SJSA1 (cell line): ENCODE data around the gene SNRPA1. TPM values are rescaled to one million over a fixed set of nuclear protein-coding genes. Genes with fewer than 3 reads are reported as not detected.

Experiments used
- DNase-seq, 2 experiments: peaks; one replicate each; pipeline ENCODE4 v3.0.0-alpha.2; 2015 to 2020; ENCODE audit warnings: low spot score in 2 of 2, low read depth in 1 of 2
- H3K27ac ChIP-seq: fragments of 250-450 bp; sonication (Bioruptor Pico); 2 replicates; pipeline ENCODE4 v1.5.1; 2020; ENCODE audit warnings: mild to moderate bottlenecking, moderate library complexity
- H3K27me3 ChIP-seq: fragments of 250-450 bp; sonication (Bioruptor Pico); replicated peaks from 2 replicates; pipeline ENCODE4 v1.5.1; 2020; ENCODE audit warnings: mild to moderate bottlenecking, moderate library complexity
- H3K36me3 ChIP-seq: fragments of 250-450 bp; sonication (Bioruptor Pico); 2 replicates; pipeline ENCODE4 v1.5.1; 2020; ENCODE audit warnings: mild to moderate bottlenecking
- H3K4me1 ChIP-seq: fragments of 250-450 bp; sonication (Bioruptor Pico); replicated peaks from 2 replicates; pipeline ENCODE4 v1.6.1; 2021; ENCODE audit warnings: mild to moderate bottlenecking
- H3K4me3 ChIP-seq: fragments of 250-450 bp; sonication (Bioruptor Pico); 2 replicates; pipeline ENCODE4 v1.5.1; 2020; ENCODE audit warnings: mild to moderate bottlenecking
- H3K9me3 ChIP-seq: fragments of 250-450 bp; sonication (Bioruptor Pico); replicated peaks from 2 replicates; pipeline ENCODE4 v1.5.1; 2020; ENCODE audit warnings: mild to moderate bottlenecking
- total RNA-seq: library from RNA; depleted of rRNA; stranded (reverse); fragments of >200 nt; shearing (Covaris generic); gene quantifications from 2 replicates; pipeline ENCODE4 v1.2.3, GENCODE V29; 2014

Gene SNRPA1
- total RNA-seq, 1 experiment from 2014 or later, result 76.3 TPM

DNA sequence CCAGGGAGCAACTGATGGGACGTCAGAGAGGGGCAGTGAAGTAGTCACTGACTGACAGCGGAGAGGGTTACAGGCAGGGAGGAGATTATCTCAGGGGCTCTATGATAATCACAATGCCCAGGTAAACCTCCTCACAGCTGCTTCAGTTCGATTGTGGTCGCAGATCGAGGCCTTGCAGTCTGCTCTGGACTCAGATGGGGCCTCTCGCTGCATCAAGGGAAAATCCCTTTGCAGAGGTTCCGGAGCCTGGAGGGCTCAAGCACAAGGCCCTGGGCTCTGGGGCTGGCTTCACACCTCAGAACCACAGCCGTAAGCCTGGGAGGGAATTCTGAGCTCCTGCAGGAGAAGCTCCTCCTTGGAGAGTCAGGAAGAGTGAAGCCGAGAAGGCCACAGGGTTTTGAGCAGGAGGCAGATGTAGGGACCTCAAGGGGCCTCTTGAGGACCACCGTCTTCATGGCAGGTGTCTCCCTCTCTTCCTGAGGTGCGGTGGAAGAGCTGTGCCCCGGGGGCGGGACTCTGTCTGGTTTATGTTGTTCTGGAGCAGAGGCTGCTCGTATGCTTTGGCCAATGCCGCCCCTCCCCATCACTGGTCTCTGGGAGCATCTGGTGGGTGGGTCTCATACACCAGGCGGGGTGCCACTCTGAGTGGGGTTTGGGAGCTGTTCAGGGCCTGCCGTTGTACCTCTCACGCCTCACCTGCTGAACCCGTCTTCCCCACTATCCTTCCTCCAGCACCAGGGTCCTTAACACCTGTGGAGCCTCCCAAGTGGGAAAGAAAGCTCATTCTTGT is 19.5 kb upstream of the SNRPA1 start:
- H3K4me1 ChIP-seq, result no peaks in the 10 kb centered on the region
- H3K9me3 ChIP-seq, result no peaks in the 10 kb centered on the region
- no peaks in the 10 kb centered on the region for H3K36me3 ChIP-seq
- no peak overlapping the region for H3K4me3 ChIP-seq
- DNase-seq, result no peak
- H3K27me3 ChIP-seq, result peaks cover 5% of the 10 kb centered on the region; the same call in 1 of the 2 replicates
- H3K27ac ChIP-seq, result no peak overlapping the region

GRCh38 chr15:101313041-101313761 is 18.2 kb upstream of the SNRPA1 start:
- no peak for DNase-seq
- Histone ChIP-seq H3K4me3 (no peak overlapping the region), H3K9me3 (no peaks in the 10 kb centered on the region), H3K36me3 (no peaks in the 10 kb centered on the region), H3K4me1 (no peaks in the 10 kb centered on the region), H3K27me3 (no peaks in the 10 kb centered on the region), H3K27ac (no peak overlapping the region)

DNA sequence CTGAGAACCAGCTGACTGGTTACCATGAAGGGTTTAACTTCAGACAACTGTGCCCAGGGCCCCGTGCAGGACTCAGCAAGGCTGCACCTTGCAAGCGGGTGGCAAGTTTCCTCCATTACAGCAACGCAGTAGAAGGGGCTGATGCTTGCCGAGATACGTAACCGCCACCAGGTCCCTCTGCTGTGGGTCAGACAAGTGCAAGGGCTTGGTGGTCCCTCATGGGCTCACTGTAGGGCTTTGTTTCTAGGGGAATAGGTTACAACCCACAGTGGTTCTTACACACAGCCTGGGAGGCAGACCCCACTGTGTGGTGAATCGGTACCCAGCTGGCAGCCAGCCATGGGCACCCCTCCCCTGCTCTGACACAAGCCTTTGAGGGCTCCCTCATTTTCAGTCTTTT is 15.5 kb upstream of the SNRPA1 start:
- no peaks in the 10 kb centered on the region for H3K36me3 ChIP-seq
- no peaks in the 10 kb centered on the region for H3K27me3 ChIP-seq
- no peak overlapping the region for H3K27ac ChIP-seq
- no peaks in the 10 kb centered on the region for H3K4me1 ChIP-seq
- peak in 1 of 2 experiments; percentile 34 for DNase-seq
- H3K4me3 ChIP-seq, result no peak overlapping the region
- H3K9me3 ChIP-seq, result no peaks in the 10 kb centered on the region

GRCh38 chr15:101310161-101310480 is 15.1 kb upstream of the SNRPA1 start:
- no peaks in the 10 kb centered on the region for H3K9me3 ChIP-seq
- DNase-seq, result peak in 1 of 2 experiments; percentile 30
- H3K4me1 ChIP-seq, result no peaks in the 10 kb centered on the region
- no peaks in the 10 kb centered on the region for H3K36me3 ChIP-seq
- no peak overlapping the region for H3K4me3 ChIP-seq
- no peak overlapping the region for H3K27ac ChIP-seq
- no peaks in the 10 kb centered on the region for H3K27me3 ChIP-seq

GRCh38 chr15:101309436-101310160 is 14.6 kb upstream of the SNRPA1 start:
- no peaks in the 10 kb centered on the region for H3K9me3 ChIP-seq
- H3K27me3 ChIP-seq, result no peaks in the 10 kb centered on the region
- no peak overlapping the region for H3K4me3 ChIP-seq
- H3K36me3 ChIP-seq, result no peaks in the 10 kb centered on the region
- no peak overlapping the region for H3K27ac ChIP-seq
- peak in 1 of 2 experiments; percentile 34 for DNase-seq
- H3K4me1 ChIP-seq, result no peaks in the 10 kb centered on the region

DNA sequence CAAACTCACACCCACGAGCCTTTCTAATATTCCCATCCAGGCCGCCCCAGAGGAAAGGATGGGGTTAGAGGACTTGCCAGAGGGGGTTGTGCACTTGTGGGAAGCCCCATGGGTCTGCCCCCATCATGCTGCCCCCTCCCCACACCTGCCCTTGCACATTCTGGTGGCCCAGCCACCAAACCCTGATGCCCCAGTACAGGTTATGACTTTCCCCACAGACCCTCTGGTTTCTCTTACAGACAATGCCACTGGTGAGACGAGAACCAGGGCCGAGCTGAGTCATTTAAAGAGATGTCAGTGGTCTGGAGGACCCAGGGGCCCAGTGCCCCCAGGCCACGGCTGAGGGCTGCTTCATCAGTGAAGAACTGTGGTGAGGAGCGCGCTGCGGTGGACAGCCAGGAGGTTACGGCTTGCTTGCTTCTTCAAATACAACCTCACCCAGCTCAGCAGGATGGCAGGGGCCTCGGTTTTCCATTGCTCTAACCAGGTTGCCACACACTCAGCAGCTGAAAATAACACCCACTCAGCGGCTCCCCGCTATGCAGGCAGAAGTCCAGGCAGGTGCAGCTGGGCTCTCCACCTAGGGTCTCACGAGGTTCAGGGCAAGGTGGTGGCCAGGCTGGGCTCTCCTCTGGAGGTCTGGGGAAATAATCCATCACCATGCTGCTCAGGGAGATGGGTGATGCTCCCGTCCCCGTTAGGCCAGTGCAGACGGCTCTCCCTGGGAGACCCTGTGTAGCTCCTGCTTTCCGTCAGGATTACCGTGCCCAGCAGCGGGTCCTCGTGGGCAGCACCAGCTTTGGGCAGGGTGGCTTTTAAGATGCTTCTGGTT is 13.8 kb upstream of the SNRPA1 start:
- Histone ChIP-seq H3K9me3 (no peaks in the 10 kb centered on the region), H3K4me3 (no peak overlapping the region), H3K27ac (no peak overlapping the region), H3K27me3 (no peaks in the 10 kb centered on the region), H3K36me3 (no peaks in the 10 kb centered on the region), H3K4me1 (no peaks in the 10 kb centered on the region)
- peak in 1 of 2 experiments; percentile 28 for DNase-seq

DNA sequence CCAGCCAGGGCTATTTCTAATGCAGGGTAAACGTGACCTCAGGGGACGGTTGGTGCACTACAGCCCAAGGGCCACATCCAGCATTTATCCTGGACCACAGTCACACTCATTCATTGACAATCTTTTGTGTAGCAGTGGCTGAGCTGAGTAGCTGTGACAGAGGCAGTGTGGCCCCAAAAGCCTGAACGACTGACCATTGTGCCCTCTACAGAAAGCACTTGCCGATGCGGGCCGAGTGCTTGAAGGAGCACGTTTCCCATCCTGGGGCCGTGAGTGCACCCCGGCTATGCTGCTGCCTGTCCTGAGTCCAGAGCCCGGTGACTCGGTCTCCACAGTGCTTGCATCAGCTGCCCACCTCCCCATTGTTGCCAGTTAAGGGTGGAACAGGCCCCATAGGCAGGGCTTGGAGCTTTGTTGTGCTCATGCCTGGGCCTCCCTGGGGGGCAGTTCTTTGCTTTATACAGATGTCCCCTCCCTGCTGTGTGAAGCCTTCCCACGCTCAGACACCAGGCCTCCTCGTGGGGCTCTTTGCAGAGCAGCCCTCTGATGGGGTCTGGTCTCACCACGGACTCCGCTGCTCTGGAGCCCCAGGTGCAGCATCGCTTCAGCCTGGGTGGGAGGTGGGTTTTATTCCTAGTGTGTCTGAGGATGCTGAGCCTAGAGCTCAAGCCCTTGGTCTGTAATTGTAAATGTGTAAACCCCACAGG is 13.0 kb upstream of the SNRPA1 start:
- Histone ChIP-seq H3K27ac (no peak overlapping the region), H3K36me3 (no peaks in the 10 kb centered on the region), H3K27me3 (no peaks in the 10 kb centered on the region), H3K4me3 (no peak overlapping the region), H3K9me3 (no peaks in the 10 kb centered on the region), H3K4me1 (no peaks in the 10 kb centered on the region)
- peak in 1 of 2 experiments; percentile 36 for DNase-seq

- DNase-seq, result peak in 1 of 2 experiments; percentile 42
- H3K27me3 ChIP-seq, result no peaks in the 10 kb centered on the region
- no peaks in the 10 kb centered on the region for H3K36me3 ChIP-seq
- no peaks in the 10 kb centered on the region for H3K9me3 ChIP-seq
- no peaks in the 10 kb centered on the region for H3K4me1 ChIP-seq
- H3K4me3 ChIP-seq, result no peak overlapping the region
- no peak overlapping the region for H3K27ac ChIP-seq
These were observed 12.2 kb upstream of the SNRPA1 start for GRCh38 chr15:101307048-101307896.

GRCh38 chr15:101306341-101307047 is 11.4 kb upstream of the SNRPA1 start:
- DNase-seq, result no peak
- no peaks in the 10 kb centered on the region for H3K27me3 ChIP-seq
- H3K4me3 ChIP-seq, result no peak overlapping the region
- no peaks in the 10 kb centered on the region for H3K4me1 ChIP-seq
- H3K9me3 ChIP-seq, result no peaks in the 10 kb centered on the region
- no peaks in the 10 kb centered on the region for H3K36me3 ChIP-seq
- no peak overlapping the region for H3K27ac ChIP-seq

- peak in 1 of 2 experiments; percentile 28 for DNase-seq
- Histone ChIP-seq H3K9me3 (no peaks in the 10 kb centered on the region), H3K4me3 (no peak overlapping the region), H3K27ac (no peak overlapping the region), H3K36me3 (no peaks in the 10 kb centered on the region), H3K4me1 (no peaks in the 10 kb centered on the region), H3K27me3 (no peaks in the 10 kb centered on the region)
These were observed 10.8 kb upstream of the SNRPA1 start for GRCh38 chr15:101305820-101306255.

- H3K27ac ChIP-seq, result no peak overlapping the region
- no peaks in the 10 kb centered on the region for H3K36me3 ChIP-seq
- H3K9me3 ChIP-seq, result no peaks in the 10 kb centered on the region
- H3K27me3 ChIP-seq, result no peaks in the 10 kb centered on the region
- no peaks in the 10 kb centered on the region for H3K4me1 ChIP-seq
- no peak for DNase-seq
- H3K4me3 ChIP-seq, result no peak overlapping the region
These were observed 8.4 kb upstream of the SNRPA1 start for GRCh38 chr15:101303408-101303807.
